A673 (cell line): ENCODE measurements around the gene DPM2. TPM values are rescaled to one million over a fixed set of nuclear protein-coding genes. Genes with fewer than 3 reads are reported as not detected.

Source experiments
- BruUV-seq: library from RNA; stranded (reverse); fragments of 400-500 nt; replicated peaks from 2 replicates; lab custom pipeline; 2021; lab: Mats Ljungman, UMichigan
- CTCF ChIA-PET: fragments of 300-600 bp; sonication (Branson Sonifier 250); formaldehyde crosslinking; loops from one replicate; lab custom pipeline; 2022; ENCODE audit warnings: antibody characterized with exemption; lab: Charles Lee
- POLR2A ChIA-PET: fragments of 300-600 bp; sonication (Branson Sonifier 250); formaldehyde crosslinking; loops from one replicate; lab custom pipeline; 2022; ENCODE audit warnings: antibody characterized with exemption; ENCODE audit not compliant: low non-redundant PET; lab: Charles Lee
- DNase-seq: peaks from one replicate; pipeline ENCODE4 v3.0.0-alpha.2; 2015; ENCODE audit warnings: low spot score
- H3K27ac ChIP-seq: fragments of 200-600 bp; sonication (generic); 2 replicates; pipeline ENCODE4 v1.5.1; 2016; ENCODE audit warnings: mixed run types, low read depth, mild to moderate bottlenecking, mixed read lengths, antibody characterized with exemption, low read length; ENCODE audit not compliant: poor library complexity, severe bottlenecking
- H3K27me3 ChIP-seq: fragments of 200-600 bp; sonication (generic); replicated peaks from 2 replicates; pipeline ENCODE4 v1.6.1; 2017; ENCODE audit warnings: mixed run types, low read depth, mild to moderate bottlenecking, mixed read lengths, antibody characterized with exemption, low read length; ENCODE audit not compliant: insufficient read depth, poor library complexity
- H3K36me3 ChIP-seq: fragments of 200-600 bp; sonication (generic); 2 replicates; pipeline ENCODE4 v1.6.1; 2016; ENCODE audit warnings: mixed run types, mild to moderate bottlenecking, mixed read lengths, antibody characterized with exemption, low read length; ENCODE audit not compliant: insufficient read depth, poor library complexity, severe bottlenecking
- H3K4me1 ChIP-seq: fragments of 200-600 bp; sonication (generic); 2 replicates; pipeline ENCODE4 v1.6.1; 2017; ENCODE audit warnings: mixed run types, mild to moderate bottlenecking, mixed read lengths, antibody characterized with exemption, low read length; ENCODE audit not compliant: insufficient read depth, poor library complexity, severe bottlenecking
- H3K4me3 ChIP-seq: fragments of 200-600 bp; sonication (generic); 2 replicates; pipeline ENCODE4 v1.5.1; 2016; ENCODE audit warnings: low read depth, mixed run types, mild to moderate bottlenecking, mixed read lengths, low read length; ENCODE audit not compliant: poor library complexity, severe bottlenecking
- H3K9me3 ChIP-seq: fragments of 200-600 bp; sonication (generic); 2 replicates; pipeline ENCODE4 v1.6.1; 2016; ENCODE audit warnings: mixed run types, low read depth, mild to moderate bottlenecking, mixed read lengths, antibody characterized with exemption, low read length; ENCODE audit not compliant: poor library complexity, severe bottlenecking
- CTCF ChIP-seq: fragments of 300-800, 200-600 bp; sonication (generic); conservative IDR thresholded peaks from 2 replicates; pipeline ENCODE4 v1.5.1; 2017; ENCODE audit warnings: low read depth, mild to moderate bottlenecking, antibody characterized with exemption, low read length, moderate library complexity, mixed read lengths
- EZH2 ChIP-seq: fragments of 200-600 bp; sonication (generic); IDR thresholded peaks from 2 replicates; pipeline ENCODE4 v1.6.1; 2017; ENCODE audit warnings: borderline replicate concordance, low read depth, mild to moderate bottlenecking, mixed read lengths, antibody characterized with exemption, low read length; ENCODE audit not compliant: poor library complexity, severe bottlenecking
- intact Hi-C: fragments of 100-400 bp; cut with micrococcal nuclease; formaldehyde crosslinking; loops from one replicate; pipeline ENCODE4 v1.10.0; 2022; ENCODE audit not compliant: unreplicated experiment
- total RNA-seq: library from RNA; stranded (reverse); gene quantifications from 2 replicates; pipeline ENCODE4 v1.2.3, GENCODE V29; 2021

The DPM2 gene
- total RNA-seq, 1 experiment from 2014 or later: 51.5 TPM

DNA sequence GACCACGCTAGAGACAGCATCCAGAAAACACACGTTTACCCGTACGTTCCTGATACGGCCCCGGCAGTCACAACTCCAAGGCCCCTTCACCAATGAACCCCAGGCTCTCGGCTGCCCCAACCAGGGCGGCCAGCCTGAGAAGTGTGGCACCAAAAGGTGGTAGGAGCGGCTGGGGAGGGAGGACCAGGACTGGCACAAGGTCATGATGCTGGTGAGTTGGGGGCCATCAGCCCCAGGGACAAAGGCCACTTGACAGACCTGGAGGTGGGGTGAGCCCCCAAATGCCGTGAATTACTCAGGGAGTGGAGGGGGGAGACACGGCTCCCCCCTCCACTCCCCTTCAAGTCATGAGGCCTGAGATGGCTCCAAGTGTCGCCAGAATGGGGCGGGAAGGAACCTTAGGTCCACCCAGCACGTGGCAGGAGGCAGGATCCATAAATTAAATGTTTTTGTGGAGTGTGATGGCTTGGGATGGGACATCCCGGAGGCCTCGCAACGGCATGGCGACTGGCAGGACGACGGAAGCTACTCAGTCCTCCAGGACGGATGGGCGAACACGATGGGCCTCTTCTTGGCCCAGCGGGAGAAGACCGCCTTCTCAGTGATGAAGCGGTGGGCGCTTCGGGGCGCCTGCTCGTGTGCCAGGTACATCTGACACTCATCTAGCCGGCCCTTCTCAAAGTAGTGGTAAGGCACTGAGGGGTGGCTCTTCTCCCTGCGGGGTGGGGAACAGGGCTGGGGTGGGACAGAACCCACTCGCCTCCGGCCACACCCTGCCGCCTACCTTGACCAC, 29.6 kb downstream of the DPM2 start:
- Histone ChIP-seq H3K36me3 (no peaks in the 10 kb centered on the region), H3K4me3 (no peak overlapping the region), H3K4me1 (no peaks in the 10 kb centered on the region), H3K27me3 (no peaks in the 10 kb centered on the region), H3K9me3 (no peaks in the 10 kb centered on the region), H3K27ac (no peak overlapping the region)
- intact Hi-C loops: no loop called here
- no peak for TF ChIP-seq EZH2
- TF ChIP-seq CTCF: no peak
- DNase-seq: no peak
- CTCF ChIA-PET: no interaction called here
- POLR2A ChIA-PET: no interaction called here
- BruUV-seq: no TSS peak

DNA sequence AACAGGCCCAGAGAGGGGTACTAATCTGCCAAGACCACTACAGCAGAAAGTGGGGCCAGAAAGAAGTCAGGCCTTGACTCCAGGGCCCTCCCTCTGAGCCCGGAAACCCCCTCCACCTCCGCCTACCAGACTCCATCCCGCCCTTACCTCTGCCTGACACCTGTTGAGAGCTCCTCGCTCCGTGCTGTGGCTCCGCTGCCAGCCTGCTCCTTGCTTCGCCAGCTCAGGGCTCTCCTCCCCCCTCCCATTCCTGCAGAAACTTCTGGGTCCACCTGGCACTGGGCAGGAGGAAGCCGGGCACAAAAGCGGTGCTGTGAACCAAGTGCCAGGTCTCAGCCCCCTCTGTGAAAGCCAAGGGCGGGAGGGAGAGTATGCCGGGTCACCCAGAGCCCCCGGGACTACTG, 31.9 kb downstream of the DPM2 start:
- H3K27me3 ChIP-seq: no peaks in the 10 kb centered on the region
- no peak overlapping the region for H3K27ac ChIP-seq
- BruUV-seq: no TSS peak
- H3K4me1 ChIP-seq: no peaks in the 10 kb centered on the region
- CTCF ChIA-PET: no interaction called here
- H3K9me3 ChIP-seq: no peaks in the 10 kb centered on the region
- POLR2A ChIA-PET: no interaction called here
- no peak for DNase-seq
- H3K4me3 ChIP-seq: no peak overlapping the region
- TF ChIP-seq CTCF: no peak
- TF ChIP-seq EZH2: no peak
- no peaks in the 10 kb centered on the region for H3K36me3 ChIP-seq
- intact Hi-C loops: no loop called here

- CTCF ChIA-PET: interaction anchor here (0.6 kb wide), 1 partner anchor 11 kb away, joined by 3 read pairs; no protein-coding TSS in a partner anchor
- TF ChIP-seq EZH2: no peak
- no peak for TF ChIP-seq CTCF
- no peak overlapping the region for H3K27ac ChIP-seq
- no peaks in the 10 kb centered on the region for H3K36me3 ChIP-seq
- no peak for DNase-seq
- no TSS peak for BruUV-seq
- POLR2A ChIA-PET: no interaction called here
- intact Hi-C loops: no loop called here
- H3K4me3 ChIP-seq: no peak overlapping the region
- no peaks in the 10 kb centered on the region for H3K27me3 ChIP-seq
- no peaks in the 10 kb centered on the region for H3K4me1 ChIP-seq
- H3K9me3 ChIP-seq: no peaks in the 10 kb centered on the region
Measured at GRCh38 chr9:127905004-127905728, 32.5 kb downstream of the DPM2 start.
